Fibroblast of skin of right quadriceps (primary cell): Measurements from ENCODE around the gene AP4B1.
"Not testable (repeated sequence)": the region's sequence is repeated elsewhere in the genome, so short reads cannot be mapped to it uniquely, and the experiment has no call there.

Experiments
- DNase-seq: peaks from one replicate; pipeline ENCODE4 v3.0.0-alpha.2; 2013

AP4B1 gene

DNA sequence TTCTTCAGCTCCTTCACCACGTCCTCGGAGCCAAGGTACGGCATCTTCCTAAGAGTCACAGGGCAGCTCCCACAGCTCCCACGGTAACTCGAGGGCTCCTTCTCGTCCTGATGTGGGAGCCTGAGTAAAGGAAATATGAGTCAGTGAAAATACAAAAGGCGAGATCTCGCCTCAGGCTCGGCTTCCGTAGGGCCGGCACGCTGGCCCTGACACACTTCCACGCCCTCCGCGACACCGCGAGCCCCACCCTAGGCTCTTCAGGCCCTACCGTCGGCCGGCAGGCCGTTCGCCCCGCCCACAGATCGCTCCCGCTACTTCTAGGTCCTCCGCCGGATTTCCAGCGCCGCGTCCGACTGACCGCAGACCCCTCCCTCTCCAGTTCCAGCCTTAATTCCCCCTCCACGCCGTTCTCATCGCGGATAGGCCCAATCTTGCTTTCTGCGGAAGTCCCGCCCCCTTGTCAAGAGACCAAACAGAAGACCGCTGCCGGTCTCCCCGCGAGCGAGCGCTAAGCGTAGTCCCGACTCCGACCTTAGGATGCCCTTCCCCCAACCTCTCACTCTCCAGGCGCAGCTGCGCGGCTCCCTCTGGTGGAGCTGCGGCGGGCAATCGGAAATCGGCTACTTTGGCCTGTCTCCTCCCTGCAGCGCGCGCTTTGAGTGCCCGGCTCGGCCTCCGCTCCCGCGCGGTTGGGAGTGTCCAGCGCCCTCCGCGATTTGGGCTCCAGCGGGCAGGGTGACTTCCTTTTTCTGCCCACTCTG lies at the start of gene AP4B1, which contains the start of gene DCLRE1B:
TSS of gene AP4B1 (minus strand) at position 126 of the 761 bp plus-strand sequence. CDS start at position 44, 82 bp downstream.
TSS of gene DCLRE1B (plus strand) at position 653 of the 761 bp plus-strand sequence. CDS start 261 bp downstream, outside the sequence.
- DNase-seq: peak; percentile 100

DNA sequence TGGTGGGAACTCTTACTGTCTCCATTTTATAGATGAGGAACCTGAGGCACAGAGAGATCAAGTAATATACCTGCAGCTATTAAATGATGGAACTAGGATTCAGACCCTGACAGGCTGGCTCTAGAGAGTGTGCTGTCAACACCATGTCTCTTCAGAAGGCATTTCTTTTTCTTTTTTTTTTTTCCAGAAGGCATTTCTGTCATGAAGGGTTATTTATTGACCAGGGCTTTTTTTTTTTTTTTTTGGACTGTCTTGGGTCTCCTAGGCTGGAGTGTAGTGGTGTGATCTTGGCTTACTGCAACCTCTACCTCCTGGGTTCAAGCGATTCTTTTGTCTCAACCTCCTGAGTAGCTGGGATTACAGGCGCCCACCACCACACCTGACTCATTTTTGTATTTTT lies 47.1 kb upstream of the AP4B1 start:
- DNase-seq: no peak

GRCh38 chr1:113950908-113951307 lies 46.3 kb upstream of the AP4B1 start:
- no peak for DNase-seq

DNA sequence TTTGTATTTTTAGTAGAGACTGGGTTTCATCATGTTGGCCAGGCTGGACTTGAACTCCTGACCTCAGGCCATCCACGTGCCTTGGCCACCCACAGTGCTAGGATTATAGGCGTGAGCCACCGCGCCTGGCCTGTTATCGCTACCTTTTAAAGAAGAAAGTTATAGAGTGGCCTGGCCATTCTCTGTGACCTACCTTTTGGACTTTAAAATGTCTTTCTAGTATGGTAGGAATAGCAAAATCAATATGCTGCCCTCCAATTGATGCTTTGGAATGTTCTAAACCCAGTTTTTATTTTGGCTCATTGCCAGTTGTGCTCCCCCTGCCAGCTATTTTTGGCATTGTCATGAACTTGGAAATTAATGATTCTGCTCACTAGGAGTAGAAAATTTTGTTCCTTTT lies 44.4 kb upstream of the AP4B1 start:
- peak; percentile 14 for DNase-seq

DNA sequence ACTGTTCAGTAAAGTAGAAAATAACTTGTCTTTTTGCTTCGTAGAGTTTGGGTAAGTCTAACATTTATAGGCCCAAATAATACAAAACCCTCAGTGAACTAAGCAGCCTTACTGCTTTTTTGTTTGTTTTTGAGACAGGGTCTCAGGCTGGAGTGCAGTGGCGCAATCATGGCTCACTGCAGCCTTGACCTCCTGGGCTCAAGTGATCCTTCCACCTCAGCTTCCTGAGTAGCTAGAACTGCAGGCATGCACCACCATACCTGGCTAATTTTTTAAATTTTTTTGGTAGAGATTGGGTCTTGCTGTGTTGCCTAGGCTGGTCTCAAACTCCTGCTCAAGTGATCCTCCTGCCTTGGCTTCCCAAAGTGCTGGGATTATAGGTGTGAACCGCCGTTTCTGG lies 43.6 kb upstream of the AP4B1 start:
- not testable (repeated sequence) for DNase-seq

DNA sequence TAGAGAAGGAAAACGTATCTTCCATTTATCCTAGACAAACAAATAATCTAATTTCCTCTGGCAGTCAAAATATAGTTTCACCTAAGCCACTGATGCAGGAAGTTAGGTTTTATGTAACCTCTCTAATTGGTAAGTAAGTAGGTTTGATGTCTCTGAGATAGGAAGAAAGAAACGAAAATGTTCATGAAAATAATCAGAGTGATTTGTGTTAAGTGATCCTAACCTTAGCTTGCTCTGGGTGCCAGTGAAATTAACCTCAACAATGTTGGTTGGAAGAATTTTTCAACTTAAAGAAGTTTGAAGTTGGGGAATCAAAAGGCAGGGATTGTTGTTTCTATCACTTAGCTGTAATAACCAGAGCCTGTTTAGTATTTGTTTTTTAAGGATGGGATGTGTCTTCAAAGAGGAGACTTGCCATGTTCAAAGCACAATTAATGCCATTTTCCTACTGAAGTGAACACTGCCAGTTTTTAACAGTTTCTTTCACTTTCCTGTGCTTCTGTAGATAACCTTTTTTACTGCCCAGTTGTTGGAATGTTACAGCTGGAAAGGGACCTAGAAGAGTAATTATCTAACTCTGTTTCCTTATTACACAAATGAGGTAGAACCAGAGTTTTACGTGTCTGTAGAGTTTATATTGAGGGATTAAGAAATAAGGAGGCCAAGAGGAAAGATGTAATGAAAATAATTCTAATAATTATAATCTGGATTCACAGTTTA lies 42.9 kb upstream of the AP4B1 start:
- DNase-seq: no peak

GRCh38 chr1:113946678-113947387 lies 42.2 kb upstream of the AP4B1 start:
- DNase-seq: no peak

- DNase-seq: no peak
Observed at GRCh38 chr1:113946112-113946511, 41.5 kb upstream of the AP4B1 start.

DNA sequence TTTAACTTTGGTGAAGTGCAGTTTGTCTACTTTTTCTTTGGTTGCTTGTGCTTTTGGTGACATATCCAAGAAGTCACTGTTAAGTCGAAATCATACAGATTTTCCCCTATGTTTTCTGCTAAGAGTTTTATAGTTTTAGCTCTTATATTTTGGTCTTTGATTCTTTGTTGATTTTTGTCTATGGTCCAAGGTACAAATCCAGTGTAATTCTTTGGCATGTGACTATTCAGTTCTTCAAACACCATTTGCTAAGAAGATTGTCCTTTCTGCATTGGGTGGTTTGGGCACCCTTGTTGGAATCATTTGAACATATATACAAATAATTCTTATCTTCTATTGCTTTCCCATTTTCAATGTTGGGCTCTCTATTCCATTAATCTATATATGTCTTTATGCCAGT lies 40.7 kb upstream of the AP4B1 start:
- no peak for DNase-seq

GRCh38 chr1:113943028-113943811 lies 38.6 kb upstream of the AP4B1 start:
- peak; percentile 10 for DNase-seq

DNA sequence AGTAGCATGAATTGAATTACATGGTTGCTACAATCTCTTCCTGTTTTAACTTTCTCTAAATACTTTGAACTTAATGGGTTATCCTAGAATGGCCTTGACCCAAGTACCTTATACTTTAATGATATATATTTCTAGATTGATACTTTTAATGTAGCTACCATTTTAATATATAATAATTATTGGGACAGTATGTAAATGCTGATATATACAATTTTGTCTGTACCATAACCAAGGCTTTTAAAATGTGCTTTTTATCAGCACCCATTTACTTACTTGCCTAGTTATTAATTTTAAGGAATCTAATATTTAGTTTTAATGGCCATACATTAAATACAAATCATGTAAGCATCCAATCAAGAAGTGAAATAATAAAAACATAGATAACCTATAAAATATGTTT lies 37.9 kb upstream of the AP4B1 start:
- DNase-seq: no peak

DNA sequence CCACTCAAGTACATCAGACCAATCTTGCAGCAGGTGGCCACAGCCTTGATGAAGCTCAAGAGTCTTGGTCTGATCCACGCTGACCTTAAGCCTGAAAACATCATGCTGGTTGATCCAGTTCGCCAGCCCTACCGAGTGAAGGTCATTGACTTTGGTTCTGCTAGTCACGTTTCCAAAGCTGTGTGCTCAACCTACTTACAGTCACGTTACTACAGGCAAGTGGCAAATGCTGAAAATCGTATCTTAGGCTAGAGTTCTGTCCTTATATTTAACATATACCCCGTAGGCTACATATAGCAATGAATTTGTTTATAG lies 36.6 kb upstream of the AP4B1 start:
- no peak for DNase-seq

DNA sequence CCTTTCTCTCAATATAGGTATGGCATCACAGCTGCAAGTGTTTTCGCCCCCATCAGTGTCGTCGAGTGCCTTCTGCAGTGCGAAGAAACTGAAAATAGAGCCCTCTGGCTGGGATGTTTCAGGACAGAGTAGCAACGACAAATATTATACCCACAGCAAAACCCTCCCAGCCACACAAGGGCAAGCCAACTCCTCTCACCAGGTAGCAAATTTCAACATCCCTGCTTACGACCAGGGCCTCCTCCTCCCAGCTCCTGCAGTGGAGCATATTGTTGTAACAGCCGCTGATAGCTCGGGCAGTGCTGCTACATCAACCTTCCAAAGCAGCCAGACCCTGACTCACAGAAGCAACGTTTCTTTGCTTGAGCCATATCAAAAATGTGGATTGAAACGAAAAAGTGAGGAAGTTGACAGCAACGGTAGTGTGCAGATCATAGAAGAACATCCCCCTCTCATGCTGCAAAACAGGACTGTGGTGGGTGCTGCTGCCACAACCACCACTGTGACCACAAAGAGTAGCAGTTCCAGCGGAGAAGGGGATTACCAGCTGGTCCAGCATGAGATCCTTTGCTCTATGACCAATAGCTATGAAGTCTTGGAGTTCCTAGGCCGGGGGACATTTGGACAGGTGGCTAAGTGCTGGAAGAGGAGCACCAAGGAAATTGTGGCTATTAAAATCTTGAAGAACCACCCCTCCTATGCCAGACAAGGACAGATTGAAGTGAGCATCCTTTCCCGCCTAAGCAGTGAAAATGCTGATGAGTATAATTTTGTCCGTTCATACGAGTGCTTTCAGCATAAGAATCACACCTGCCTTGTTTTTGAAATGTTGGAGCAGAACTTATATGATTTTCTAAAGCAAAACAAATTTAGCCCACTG lies 36.0 kb upstream of the AP4B1 start:
- DNase-seq: no peak

DNA sequence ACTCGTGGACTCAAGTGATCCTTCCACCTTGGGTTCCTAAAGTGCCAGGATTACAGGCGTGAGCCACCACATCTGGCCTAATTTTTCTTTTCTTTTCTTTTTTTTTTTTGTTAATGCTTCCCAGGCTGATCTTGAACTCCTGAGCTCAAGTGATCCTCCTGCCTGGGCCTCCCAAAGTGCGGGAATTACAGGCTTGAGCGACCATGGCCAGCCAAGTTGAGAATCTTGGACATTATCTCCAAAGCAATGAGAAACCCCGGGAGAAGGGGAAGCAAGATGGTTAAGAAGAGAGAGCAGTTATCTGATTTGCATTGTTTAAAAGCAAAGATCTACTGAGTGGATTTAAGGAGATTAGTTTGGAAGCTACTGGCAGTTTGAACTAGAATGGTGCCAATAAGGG lies 33.6 kb upstream of the AP4B1 start:
- DNase-seq: no peak

DNA sequence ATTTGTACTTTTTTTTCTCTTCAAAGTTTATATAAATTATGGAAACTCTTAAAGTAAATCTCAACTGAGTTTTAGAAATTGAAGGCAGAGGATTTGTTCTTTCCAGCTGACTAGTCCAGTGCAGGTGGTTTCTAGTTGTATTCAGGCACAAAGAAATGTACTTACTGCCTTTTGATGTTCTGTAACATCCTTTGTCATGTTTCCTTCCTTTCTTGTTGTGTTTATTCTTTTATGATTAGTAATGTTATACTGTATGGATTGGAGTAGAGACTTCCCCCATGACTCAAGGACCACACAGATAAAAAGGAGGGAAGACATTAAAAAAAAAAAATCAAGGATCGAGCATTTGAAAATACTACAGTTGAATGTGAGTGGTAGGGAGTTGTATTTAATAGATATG lies 32.5 kb upstream of the AP4B1 start:
- no peak for DNase-seq

DNA sequence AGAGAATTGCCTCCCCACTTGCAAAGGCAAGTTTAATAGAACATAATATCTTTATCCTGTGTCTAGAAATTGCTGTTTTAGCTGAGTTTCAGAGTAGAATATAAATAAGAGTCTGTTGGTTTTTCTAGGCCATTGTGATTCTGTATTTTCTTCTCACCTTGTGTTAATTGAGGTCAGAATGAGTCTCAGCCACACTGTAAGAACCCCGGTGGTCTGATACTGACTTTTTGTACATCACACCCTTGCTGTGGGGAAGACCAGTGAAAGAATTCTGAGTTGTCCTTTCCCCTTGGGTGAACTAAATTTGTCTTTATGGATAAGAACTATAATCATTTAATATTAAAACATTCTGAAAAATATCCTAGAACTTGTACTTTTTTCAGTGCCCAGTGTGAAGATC lies 31.4 kb upstream of the AP4B1 start:
- no peak for DNase-seq

- DNase-seq: no peak
Observed at GRCh38 chr1:113935176-113935575, 30.6 kb upstream of the AP4B1 start.

- DNase-seq: no peak
Observed at GRCh38 chr1:113934511-113935055, 30.0 kb upstream of the AP4B1 start.

- DNase-seq: no peak
Observed at GRCh38 chr1:113934006-113934405, 29.4 kb upstream of the AP4B1 start.

DNA sequence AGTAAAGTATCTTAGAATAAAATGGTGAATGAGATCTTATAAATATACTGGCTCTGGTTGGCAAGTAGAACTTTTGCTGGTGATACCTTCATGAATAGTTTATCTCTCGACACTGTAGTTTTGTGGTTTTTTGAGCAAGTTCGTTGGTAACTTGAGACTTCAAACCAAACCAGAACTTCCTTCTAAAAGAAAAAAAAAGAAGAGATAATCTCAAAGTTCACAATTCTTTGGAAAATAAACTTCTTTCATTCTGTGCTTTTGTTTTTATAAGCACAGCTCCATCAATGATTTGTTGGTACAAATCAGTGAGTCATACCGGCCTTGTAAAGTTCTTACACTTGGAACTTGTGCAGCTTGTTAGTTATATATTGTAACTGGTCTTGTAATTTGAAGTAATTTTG lies 26.9 kb upstream of the AP4B1 start:
- DNase-seq: peak; percentile 31

- peak; percentile 52 for DNase-seq
Observed at GRCh38 chr1:113930499-113931161, 26.0 kb upstream of the AP4B1 start.
